ENCODE measurements around the gene DLGAP1.

DLGAP1 gene

DNA sequence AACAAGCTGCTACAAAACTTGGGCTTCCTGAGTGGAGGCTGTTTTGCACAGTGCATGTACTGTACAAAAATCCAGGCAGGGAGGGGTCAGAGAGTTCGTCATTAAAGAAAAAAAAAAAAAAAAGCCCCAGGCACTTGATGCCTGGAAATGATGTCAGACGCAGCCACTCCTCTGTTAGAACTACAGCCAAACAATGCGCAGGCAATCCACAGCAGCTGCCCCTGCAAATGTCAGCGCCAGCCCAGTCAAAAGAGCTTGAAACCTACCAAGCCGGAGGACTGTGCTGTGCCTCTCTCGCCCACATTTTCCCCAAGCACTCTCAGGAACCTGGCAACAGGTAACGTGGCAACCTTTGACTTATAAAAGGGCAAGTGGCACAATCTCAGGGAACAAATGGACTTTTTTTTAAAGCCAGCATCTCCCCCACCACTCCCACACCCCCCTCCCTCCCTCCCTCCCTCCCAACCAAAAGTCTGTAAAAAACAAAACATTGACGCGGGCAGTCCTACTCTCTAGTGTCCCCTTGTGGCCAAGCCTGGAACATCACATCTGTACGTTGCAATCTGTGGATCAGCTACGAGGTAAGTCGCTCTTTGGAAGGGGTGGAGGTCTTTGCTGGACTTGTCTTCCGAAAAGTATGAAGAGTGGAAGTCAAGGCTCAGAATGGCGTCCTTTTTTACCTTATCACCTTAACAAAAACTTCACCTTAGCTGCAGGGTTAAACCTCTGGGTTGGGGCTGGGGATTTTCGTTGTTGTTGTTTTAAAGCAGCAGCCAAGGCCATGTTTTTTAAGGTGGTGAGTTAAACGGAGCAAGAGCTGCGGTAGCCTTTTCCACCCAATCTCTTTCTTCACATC, 861.0 kb downstream of the DLGAP1 start (continued):
- TF ChIP-seq, protein P1, sequence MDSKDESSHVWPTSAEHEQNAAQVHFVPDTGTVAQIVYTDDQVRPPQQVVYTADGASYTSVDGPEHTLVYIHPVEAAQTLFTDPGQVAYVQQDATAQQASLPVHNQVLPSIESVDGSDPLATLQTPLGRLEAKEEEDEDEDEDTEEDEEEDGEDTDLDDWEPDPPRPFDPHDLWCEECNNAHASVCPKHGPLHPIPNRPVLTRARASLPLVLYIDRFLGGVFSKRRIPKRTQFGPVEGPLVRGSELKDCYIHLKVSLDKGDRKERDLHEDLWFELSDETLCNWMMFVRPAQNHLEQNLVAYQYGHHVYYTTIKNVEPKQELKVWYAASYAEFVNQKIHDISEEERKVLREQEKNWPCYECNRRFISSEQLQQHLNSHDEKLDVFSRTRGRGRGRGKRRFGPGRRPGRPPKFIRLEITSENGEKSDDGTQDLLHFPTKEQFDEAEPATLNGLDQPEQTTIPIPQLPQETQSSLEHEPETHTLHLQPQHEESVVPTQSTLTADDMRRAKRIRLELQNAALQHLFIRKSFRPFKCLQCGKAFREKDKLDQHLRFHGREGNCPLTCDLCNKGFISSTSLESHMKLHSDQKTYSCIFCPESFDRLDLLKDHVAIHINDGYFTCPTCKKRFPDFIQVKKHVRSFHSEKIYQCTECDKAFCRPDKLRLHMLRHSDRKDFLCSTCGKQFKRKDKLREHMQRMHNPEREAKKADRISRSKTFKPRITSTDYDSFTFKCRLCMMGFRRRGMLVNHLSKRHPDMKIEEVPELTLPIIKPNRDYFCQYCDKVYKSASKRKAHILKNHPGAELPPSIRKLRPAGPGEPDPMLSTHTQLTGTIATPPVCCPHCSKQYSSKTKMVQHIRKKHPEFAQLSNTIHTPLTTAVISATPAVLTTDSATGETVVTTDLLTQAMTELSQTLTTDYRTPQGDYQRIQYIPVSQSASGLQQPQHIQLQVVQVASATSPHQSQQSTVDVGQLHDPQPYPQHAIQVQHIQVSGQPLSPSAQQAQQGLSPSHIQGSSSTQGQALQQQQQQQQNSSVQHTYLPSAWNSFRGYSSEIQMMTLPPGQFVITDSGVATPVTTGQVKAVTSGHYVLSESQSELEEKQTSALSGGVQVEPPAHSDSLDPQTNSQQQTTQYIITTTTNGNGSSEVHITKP (tag by site-specific recombination; IDR thresholded peaks at IDR 0.05), result peak; percentile 29; the same call in 1 of the 2 replicates
- TF ChIP-seq ZNF169 (tag by site-specific recombination; IDR thresholded peaks at IDR 0.05), result no peak
- no peak for TF ChIP-seq ZSCAN23 (tag by site-specific recombination; IDR thresholded peaks at IDR 0.05)
- peak; percentile 80 for TF ChIP-seq FEZF1 (tag by site-specific recombination; IDR thresholded peaks at IDR 0.05)
- TF ChIP-seq ZSCAN30 (tag by site-specific recombination; IDR thresholded peaks at IDR 0.05), result 0 out of 2 replicates have a peak, but pooled peaks have one; percentile 36
- no peak for TF ChIP-seq YY1 (tag by site-specific recombination; IDR thresholded peaks at IDR 0.05)
- peak; percentile 63 for TF ChIP-seq SCRT1 (tag by site-specific recombination; IDR thresholded peaks at IDR 0.05; ENCODE audit: borderline replicate concordance)
- TF ChIP-seq, protein P2, sequence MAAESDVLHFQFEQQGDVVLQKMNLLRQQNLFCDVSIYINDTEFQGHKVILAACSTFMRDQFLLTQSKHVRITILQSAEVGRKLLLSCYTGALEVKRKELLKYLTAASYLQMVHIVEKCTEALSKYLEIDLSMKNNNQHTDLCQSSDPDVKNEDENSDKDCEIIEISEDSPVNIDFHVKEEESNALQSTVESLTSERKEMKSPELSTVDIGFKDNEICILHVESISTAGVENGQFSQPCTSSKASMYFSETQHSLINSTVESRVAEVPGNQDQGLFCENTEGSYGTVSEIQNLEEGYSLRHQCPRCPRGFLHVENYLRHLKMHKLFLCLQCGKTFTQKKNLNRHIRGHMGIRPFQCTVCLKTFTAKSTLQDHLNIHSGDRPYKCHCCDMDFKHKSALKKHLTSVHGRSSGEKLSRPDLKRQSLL (tag by site-specific recombination; IDR thresholded peaks at IDR 0.05), result no peak
- no peak for TF ChIP-seq ZNF416 (tag by site-specific recombination; IDR thresholded peaks at IDR 0.05)
- TF ChIP-seq, protein P3, sequence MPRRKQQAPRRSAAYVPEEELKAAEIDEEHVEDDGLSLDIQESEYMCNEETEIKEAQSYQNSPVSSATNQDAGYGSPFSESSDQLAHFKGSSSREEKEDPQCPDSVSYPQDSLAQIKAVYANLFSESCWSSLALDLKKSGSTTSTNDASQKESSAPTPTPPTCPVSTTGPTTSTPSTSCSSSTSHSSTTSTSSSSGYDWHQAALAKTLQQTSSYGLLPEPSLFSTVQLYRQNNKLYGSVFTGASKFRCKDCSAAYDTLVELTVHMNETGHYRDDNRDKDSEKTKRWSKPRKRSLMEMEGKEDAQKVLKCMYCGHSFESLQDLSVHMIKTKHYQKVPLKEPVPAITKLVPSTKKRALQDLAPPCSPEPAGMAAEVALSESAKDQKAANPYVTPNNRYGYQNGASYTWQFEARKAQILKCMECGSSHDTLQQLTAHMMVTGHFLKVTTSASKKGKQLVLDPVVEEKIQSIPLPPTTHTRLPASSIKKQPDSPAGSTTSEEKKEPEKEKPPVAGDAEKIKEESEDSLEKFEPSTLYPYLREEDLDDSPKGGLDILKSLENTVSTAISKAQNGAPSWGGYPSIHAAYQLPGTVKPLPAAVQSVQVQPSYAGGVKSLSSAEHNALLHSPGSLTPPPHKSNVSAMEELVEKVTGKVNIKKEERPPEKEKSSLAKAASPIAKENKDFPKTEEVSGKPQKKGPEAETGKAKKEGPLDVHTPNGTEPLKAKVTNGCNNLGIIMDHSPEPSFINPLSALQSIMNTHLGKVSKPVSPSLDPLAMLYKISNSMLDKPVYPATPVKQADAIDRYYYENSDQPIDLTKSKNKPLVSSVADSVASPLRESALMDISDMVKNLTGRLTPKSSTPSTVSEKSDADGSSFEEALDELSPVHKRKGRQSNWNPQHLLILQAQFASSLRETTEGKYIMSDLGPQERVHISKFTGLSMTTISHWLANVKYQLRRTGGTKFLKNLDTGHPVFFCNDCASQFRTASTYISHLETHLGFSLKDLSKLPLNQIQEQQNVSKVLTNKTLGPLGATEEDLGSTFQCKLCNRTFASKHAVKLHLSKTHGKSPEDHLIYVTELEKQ (tag by site-specific recombination; IDR thresholded peaks at IDR 0.05; ENCODE audit: borderline replicate concordance), result 0 out of 2 replicates have a peak, but pooled peaks have one; percentile 42
- peak; percentile 80; the same call in 1 of the 2 replicates for TF ChIP-seq ZNF600 (tag by site-specific recombination; IDR thresholded peaks at IDR 0.05)
- TF ChIP-seq, protein P4, sequence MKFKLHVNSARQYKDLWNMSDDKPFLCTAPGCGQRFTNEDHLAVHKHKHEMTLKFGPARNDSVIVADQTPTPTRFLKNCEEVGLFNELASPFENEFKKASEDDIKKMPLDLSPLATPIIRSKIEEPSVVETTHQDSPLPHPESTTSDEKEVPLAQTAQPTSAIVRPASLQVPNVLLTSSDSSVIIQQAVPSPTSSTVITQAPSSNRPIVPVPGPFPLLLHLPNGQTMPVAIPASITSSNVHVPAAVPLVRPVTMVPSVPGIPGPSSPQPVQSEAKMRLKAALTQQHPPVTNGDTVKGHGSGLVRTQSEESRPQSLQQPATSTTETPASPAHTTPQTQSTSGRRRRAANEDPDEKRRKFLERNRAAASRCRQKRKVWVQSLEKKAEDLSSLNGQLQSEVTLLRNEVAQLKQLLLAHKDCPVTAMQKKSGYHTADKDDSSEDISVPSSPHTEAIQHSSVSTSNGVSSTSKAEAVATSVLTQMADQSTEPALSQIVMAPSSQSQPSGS (tag by site-specific recombination; IDR thresholded peaks at IDR 0.05; ENCODE audit: low read depth), result peak; percentile 80
- no peak for TF ChIP-seq ZNF214 (tag by site-specific recombination; IDR thresholded peaks at IDR 0.05; ENCODE audit: borderline replicate concordance)
- TF ChIP-seq REPIN1 (tag by site-specific recombination; IDR thresholded peaks at IDR 0.05; ENCODE audit: low read depth), result no peak
- no peak for TF ChIP-seq ZSCAN16 (tag by site-specific recombination; IDR thresholded peaks at IDR 0.05)
- TF ChIP-seq ZNF837 (tag by site-specific recombination; IDR thresholded peaks at IDR 0.05), result no peak
- TF ChIP-seq, protein P5, sequence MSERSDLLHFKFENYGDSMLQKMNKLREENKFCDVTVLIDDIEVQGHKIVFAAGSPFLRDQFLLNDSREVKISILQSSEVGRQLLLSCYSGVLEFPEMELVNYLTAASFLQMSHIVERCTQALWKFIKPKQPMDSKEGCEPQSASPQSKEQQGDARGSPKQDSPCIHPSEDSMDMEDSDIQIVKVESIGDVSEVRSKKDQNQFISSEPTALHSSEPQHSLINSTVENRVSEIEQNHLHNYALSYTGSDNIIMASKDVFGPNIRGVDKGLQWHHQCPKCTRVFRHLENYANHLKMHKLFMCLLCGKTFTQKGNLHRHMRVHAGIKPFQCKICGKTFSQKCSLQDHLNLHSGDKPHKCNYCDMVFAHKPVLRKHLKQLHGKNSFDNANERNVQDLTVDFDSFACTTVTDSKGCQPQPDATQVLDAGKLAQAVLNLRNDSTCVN (tag by site-specific recombination; optimal IDR thresholded peaks at IDR 0.05), result no peak
- no peak for TF ChIP-seq MZF1 (tag by site-specific recombination; IDR thresholded peaks at IDR 0.05; ENCODE audit: borderline replicate concordance)
- TF ChIP-seq ZNF423 (tag by site-specific recombination; IDR thresholded peaks at IDR 0.05), result no peak
- TF ChIP-seq ZNF707 (tag by site-specific recombination; IDR thresholded peaks at IDR 0.05), result no peak
- peak; percentile 81 for TF ChIP-seq ZNF335 (tag by site-specific recombination; conservative IDR thresholded peaks at IDR 0.05)
- TF ChIP-seq ZBTB17 (tag by site-specific recombination; IDR thresholded peaks at IDR 0.05), result peak; percentile 81
- TF ChIP-seq ZNF530 (tag by site-specific recombination; IDR thresholded peaks at IDR 0.05; ENCODE audit: low read depth), result no peak
- no peak for TF ChIP-seq ZNF610 (tag by site-specific recombination; IDR thresholded peaks at IDR 0.05; ENCODE audit: borderline replicate concordance)
- TF ChIP-seq, protein P6, sequence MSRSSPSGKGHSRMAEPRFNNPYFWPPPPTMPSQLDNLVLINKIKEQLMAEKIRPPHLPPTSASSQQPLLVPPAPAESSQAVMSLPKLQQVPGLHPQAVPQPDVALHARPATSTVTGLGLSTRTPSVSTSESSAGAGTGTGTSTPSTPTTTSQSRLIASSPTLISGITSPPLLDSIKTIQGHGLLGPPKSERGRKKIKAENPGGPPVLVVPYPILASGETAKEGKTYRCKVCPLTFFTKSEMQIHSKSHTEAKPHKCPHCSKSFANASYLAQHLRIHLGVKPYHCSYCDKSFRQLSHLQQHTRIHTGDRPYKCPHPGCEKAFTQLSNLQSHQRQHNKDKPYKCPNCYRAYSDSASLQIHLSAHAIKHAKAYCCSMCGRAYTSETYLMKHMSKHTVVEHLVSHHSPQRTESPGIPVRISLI (tag by site-specific recombination; IDR thresholded peaks at IDR 0.05), result 0 out of 2 replicates have a peak, but pooled peaks have one; percentile 12
- TF ChIP-seq ZNF174 (tag by site-specific recombination; IDR thresholded peaks at IDR 0.05), result no peak
- TF ChIP-seq GFI1B (tag by site-specific recombination; IDR thresholded peaks at IDR 0.05), result no peak
